Hippocampal formation (tissue), 2 donors: Measurements from ENCODE around the gene SPDL1.
"Not testable (repeated sequence)": the region's sequence is repeated elsewhere in the genome, so short reads cannot be mapped to it uniquely, and the experiment has no call there.

Source experiments
- DNase-seq, 2 donors: peaks; one replicate each; lab custom pipeline; 2025; lab: John Stamatoyannopoulos, UW

SPDL1 gene

DNA sequence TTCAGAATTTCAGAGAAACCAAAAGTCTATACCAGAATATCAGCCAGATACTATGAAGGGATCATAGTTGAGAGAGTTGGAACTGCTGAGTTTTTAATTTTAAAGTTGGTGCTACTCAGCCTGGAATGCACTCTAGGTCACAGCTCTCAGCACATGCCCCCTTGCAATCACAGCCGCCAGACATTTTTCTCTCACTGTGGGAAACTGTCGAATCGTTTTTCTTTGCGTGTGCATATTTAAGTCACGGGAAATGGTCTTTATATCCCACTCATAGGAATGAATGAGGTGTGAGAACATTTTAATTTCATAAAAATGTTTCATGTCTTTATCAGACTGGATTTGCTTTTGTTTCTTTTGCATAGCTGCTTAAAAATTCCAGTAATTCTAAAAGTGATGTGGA lies 12.2 kb upstream of the SPDL1 start:
- DNase-seq: no peak

DNA sequence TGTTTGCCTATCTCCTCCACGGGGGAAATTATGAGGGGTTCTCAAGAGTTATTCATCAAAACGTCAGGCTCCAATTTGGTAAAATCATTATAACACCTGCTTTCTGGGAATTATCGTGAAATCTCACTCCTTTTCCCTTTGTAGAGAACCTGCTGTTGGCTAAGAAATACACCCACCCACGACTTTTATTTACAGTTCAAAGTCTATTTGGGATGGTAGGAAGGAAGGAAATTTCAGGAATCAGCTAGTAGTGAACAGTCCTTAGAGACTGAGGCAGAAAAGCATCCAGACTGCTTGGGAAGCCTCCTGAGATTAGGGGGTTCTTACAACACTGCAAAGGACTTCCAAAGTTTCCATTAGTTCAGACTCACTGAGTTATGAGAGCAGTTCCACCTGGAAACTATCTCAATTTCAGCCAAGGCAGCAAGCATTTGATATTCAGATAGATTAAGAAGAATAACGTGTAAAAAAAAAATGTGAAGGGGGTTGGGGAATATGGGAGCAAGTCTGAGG lies 9.4 kb upstream of the SPDL1 start:
- DNase-seq: no peak

DNA sequence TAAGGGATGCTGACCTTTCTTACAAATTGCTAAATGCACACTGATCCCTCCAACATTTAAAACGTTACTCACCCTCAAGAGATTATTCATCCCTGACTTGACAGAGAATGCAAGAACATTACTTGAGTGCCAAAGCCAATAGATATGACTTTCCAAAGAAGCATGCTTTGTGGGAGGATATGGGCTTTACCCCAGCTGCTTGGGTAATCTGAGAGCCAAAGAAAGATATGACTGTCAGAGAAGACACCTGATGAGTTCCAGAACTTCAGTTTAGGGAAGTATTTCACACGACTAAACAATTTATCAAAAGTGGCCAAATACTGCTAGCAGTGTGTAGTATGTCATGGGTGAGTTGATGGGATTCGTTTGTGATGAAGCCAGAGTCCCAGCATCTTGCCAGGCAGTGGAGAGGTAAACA lies 7.4 kb upstream of the SPDL1 start:
- no peak for DNase-seq

DNA sequence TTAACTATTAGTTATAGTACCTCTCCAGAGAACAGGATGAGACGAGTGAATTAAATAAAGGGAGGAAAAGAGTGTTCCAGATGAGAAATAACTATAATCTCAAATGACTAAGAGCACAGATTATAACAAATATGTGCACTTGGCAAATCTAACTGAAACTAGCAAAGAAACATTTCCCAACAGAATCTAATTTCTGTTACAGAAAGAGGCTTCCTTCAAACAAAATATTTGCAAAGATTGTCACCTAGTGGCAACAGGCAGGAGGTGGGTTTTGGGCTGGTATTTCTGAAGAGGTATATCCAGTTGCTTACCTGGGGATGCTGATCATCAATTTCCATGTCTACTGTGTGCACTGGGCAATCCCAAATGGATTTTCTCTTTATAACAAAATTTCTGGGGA lies 5.6 kb upstream of the SPDL1 start:
- no peak for DNase-seq

DNA sequence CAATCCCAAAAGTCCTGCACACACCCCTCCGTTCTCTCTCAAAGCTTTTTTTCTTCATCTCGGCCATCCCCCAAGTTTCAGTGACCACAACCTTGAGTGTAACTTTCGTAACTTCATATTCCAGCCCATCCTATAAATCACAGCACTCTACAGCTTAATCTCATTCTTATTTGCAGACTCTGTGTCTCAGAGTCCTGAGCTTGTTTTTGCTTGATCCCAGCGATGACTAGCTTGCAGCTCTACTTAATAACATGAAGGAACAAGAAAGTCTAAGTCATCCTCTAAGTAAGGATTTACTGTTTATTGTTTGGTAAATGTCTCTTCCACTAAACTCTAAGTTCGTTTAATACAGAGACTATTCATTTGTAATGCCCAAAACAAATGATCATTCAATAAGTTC lies 2.6 kb upstream of the SPDL1 start:
- DNase-seq: no peak

DNA sequence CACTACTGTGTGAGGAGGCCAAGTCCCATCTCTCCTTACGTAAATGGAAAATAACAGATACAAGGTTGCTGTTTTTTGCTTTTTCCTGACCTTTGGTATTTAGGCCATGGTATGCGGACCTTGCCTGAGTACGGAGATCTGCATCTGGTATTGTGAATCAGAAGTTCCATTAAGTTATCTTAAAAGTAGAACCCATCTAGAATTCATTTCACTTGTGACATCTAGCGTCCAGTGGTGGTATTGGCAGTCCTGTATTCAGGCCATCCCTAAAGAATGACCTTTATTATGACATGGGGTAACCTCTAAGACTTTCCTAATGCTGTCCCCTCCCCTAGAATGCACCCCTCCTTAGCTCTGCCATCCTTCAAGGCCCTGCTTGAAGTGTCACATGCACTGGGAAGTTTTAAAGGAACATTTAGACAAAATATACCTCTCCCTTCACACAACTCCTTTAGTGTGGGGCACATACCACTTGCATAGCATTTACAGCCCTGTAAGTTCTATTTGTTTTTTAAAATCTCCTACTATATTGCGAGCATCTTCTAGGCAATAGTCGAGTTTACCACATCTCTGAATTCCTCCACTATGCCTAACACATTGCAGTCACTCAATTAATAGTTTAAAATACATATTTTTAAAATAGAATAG lies 1.9 kb upstream of the SPDL1 start:
- DNase-seq: peak in 1 of 2 donors; percentile 52

DNA sequence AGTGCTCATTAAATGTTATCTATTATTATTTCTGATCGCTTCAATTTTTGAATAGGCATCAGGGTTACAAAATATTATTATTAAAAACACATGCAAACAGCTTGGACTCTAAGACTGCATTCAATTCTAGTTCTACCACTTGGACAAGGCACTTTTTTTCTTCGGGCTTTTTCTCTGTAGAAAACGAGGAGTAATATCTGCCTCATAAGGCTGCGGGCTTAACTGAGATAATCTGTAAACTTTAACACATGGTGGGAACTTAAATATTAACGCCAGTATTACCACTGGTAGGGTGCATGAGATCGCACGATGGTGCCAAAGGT lies 511 bp upstream of the SPDL1 start:
- DNase-seq: peak in 1 of 2 donors; percentile 72

DNA sequence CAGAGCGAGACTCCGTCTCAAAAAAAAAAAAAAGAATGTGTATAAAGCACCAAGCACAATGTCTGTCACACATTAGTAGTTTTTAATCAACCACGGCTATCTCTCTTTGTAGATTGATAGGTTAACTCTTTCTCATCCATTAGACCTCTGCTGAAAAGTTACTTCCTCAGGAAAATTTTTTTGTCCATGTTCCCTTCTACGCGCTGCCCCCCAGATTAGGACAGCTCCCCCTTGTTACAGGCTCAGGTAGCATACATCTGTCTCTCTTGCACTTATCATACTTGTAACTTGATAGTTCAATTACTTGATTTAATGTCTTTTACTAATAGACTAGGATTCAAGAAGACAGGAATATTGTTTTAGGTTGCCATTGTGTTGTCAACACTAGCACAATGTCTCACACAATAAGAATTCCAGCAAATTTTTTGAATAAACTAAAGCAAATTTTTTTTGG lies 1.5 kb downstream of the SPDL1 start:
- DNase-seq: no peak

DNA sequence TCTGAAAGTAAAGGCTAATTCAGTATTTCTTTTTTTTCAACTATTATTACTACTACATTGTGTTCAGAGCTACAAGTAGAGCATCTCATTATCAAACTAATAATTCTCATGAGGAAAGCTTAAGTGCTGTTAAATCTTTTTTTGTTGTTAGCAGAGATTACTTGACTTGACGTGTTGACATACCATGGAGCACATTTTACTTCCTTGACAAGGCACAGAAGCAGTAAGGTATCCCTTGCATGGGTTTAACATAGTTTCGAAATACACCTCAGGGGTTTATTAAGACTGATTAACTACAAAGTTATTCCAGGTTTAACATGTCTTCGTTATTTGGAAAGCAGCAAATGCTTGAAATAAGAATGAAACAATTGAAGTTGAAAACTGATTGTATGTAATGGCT lies 7.0 kb downstream of the SPDL1 start:
- DNase-seq: no peak

DNA sequence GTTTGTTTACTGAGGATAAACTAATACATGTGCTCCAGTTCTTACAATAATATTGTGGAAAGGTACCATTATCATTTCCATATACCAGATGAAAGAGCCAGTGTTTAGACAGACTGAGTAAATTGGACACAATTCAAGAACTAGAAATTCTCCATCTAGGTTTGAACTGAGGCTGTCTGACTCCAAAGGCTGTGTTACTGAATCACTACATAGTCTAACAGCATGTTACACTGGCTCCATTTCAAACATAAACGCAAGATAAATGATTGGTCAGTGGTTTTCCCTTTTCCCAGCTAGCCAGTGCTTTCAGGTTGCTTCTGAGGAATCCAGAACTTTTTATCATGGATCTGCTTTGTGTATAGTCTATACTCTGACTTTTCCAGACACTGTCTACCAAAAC lies 8.1 kb downstream of the SPDL1 start:
- DNase-seq: no peak

DNA sequence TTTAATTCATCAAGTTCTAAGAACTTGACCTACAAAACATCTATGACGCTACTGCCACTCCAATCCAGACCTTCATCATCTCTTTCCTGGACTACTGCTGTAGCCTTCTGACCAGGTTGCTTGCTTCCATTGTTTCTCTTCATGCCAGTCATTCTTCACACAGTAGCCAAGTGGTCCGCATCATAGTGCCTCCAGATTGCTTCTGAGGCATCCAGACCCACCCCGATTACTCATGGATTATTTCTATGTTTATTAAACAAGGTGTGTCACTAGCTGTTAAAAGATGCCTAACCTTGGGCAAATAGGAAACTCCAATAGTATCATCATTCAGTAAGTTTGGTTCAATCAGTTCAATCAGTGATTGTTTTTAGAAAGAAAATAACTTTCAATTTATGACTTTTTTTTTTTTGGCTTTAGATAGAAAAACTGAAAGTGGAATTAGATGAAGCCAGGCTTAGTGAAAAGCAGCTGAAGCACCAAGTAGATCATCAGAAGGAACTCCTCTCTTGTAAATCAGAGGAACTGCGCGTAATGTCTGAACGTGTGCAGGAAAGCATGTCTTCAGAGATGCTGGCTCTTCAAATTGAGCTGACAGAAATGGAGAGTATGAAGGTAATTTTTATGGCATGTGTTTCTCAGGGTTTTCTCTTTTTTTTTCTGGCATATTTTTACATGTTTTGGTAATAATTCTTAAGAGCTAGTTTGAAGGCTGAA lies 9.5 kb downstream of the SPDL1 start:
- DNase-seq: no peak

DNA sequence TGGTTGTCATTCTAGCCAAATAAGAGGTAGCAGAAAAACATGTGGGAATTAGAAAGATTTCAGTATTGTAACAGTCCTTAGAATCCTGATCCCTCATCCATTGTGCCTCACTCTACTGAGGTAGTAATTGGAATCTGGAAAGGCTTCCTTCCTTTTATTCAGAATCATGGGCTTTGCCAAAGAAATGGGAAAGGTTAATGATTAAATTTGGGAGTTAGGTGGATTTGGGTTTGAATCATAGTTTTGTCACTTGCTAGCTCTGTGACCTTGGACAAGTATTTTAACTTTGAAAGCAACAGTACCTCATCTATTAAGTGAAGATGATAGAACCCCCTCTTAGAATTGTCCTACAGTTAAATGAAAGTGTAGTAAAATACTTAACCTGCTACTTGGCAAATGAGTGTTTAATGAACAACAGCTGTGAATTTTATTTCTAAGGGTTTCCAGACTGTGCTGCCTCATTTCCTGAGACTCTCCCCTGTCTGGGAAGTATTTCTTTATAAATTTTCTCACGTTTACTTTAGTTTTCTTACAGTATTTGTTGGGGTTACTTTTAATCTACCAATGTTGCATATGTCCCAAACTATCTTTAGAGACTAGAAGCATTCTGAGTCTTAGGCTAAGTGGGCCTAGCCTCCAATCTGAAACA lies 11.7 kb downstream of the SPDL1 start:
- no peak for DNase-seq

DNA sequence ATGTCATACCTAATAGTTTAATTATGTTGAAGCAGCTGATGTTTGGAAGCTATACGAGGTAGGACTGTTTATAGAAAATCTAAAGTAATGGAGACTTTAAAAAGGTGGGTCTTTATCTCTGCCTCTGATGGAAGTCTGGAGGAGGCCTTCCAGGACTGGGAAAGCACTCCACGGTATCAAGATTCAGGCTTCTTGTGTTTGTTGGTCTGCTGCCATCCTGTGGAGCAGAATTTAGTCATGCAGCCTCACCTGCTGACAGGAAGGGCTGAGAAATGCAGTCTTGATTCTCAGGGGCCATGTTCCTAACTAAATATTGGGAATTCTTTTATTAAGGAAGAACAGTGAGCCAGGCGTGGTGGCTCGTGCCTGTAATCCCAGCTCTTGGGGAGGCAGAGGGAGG lies 15.9 kb downstream of the SPDL1 start:
- no peak for DNase-seq

DNA sequence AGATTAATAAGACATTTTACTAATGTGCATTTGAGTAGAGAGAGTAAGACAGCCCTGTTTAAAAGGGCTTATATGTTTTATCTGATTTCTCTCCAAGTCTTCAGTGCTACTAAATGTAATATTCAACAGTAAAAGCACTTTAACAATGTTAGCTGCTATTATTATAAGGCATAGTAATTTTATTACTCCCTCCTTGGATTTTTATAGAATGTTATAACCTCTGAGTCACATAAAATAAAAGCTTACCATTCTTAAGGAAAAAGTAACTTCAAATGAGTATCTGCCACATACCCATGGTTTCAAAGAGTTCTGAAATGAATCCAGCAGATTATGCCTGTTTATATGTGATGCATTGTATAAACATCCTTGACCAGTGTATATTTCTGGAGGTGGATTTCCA lies 19.0 kb downstream of the SPDL1 start:
- DNase-seq: no peak

DNA sequence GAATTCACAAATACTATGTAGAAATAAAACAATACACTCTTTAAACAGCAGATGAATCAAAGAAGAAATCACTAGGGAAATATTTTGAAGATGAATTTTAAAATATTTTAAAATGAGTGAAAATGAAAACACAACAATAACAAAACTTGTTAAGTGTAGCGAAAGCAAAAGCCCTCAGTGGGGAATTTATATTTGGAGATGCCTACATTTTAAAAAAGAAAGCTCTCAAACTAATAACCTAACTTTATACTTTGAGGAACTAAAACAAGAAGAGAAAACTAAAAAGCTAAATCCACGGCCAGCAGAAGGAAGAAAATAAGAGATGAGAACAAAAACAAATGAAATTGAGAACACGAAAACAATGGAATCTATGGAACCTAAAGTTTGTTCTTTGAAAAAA lies 22.7 kb downstream of the SPDL1 start:
- no peak for DNase-seq

DNA sequence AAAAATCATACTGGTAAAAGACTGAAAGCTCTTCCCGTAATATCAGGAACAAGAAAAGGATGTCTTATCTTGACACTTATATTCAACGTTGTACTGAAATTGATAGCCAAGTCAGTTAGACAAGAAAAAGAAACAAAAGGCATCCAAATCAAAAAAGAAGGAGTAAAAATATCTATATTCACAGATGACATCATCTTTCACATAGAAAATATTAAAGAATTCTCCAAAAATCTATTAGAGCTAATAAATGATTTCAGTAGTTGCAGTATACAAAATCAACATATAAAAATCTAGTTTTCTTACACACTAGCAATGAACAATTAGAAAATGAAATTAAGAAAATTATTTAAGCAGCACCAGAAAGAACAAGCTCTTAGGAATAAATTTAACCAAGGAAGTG lies 24.3 kb downstream of the SPDL1 start:
- DNase-seq: no peak

DNA sequence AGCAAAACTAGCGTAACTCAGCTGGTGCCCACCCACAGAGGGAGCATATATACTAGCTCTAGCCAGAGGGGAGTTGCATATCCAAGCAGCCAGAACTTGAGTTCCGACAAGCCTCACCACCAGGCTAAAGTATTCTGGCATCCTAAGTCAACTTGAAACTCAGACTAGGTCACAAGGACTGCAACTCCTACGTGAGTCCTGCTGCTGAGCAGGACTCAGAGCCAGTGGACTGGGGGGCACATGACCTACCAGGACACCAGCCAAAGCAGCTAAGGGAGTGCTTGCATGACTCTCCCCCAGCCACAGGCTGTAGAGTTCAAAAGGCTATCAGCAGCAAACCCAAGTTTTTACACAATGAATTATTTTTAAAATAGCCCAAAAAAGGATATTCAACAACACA lies 26.1 kb downstream of the SPDL1 start:
- no peak for DNase-seq

DNA sequence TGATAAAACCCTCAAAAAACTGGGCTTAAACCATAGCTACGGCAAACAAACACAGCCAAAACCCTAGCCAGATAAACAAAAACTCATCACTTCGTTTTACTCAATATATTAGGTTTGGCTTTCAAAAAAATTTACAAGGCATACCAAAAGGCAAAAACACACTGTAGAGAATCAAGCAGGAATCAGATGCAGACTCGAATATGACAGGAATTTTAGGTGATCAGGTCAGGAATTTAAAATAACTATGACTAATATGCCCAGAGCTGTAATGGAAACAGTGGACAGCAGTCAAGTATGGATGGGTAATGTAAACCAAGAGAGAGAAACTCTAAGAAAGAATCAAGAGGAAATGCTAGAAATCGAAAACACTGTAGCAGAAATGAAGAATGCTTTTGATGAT lies 27.0 kb downstream of the SPDL1 start:
- DNase-seq: no peak

DNA sequence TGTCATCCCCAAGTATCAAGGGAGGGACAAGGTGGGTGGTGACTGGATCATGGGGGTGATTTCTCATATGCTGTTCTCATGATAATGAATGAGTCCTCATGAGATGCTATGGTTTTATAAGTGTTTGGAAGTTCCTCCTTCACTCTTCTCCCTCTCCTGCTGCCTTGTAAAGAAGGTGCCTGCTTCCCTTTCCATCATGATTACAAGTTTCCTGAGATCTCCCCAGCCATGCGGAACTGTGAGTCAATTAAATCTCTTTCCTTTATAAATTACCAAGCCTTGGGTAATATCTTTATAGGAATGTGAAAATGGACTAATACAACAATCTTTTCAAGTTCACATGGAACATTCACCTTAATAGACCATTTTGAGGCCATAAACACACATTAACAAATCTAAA lies 32.0 kb downstream of the SPDL1 start:
- no peak for DNase-seq

DNA sequence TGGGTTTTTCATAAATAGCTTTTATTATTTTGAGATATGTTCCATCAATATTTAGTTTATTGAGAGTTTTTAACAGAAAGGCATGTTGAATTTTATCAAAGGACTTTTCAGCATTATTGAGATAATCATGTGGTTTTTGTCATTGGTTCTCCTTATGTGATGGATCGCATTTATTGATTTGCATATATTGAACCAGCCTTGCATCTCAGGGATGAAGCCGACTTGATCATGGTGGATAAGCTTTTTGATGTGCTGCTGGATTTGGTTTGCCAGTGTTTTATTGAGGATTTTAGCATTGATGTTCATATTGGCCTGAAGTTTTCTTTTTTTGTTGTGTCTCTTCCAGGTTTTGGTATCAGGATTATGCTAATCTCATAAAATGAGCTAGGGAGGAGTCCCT lies 40.7 kb downstream of the SPDL1 start:
- DNase-seq: not testable (repeated sequence)

DNA sequence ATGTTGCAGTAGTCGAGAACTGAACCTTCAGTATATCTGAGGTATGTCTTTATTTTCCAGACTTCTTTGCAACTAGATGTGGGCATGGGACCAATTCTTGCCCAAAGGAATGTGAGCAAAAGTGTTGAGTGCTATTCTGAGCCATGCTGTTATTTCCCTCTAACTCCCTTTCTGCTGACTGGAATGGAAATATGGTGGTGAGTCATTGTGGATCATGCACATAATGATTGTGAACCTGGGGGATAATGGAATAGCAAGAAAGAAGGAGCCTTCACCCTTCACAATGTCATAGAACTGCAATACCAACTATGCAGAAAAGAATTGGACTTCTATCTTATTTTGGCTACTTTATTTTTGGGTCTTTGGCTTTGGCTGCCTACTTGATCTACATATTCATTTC lies 43.2 kb downstream of the SPDL1 start:
- no peak for DNase-seq

DNA sequence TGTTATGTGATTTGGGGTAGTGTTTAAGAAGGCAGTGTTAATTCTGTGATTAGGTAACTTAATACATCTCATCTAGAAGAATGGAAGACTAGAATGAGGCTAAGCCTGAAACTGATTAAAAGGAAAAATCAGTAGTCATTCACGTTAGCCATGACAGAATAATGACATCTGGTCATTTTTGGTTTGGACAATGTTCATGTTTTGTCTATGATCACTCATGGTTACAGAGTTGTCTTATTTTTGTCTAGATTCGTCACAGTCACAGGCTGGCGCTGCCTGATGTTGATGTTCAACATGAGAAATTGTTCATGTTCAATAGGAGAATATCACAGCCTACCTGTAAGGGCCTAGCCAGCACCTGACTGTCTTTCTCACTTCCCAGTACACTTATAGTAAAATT lies 44.0 kb downstream of the SPDL1 start:
- no peak for DNase-seq

DNA sequence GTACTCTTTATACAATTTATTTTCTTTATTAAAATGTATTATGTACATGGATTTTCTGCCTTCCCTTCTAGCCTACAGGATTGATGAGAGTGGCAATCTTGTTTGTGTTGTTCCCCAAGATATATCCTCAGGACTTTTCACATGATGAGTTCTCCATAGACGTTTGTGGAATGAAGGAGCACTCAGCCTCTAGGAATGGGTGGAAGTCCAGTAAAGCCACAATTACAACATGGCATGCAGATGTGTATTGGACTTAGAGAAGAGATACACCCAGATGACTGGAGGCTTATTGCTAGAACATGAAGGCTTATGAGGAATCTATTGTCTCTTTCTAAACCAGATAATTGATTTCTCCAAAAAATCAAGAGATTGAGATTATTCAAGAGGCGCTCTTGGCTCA lies 45.3 kb downstream of the SPDL1 start:
- no peak for DNase-seq
